Endothelial cell of umbilical vein (primary cell): ENCODE data around the gene PRKD2. TPM values are rescaled to one million over a fixed set of nuclear protein-coding genes. Genes with fewer than 3 reads are reported as not detected.
A peak's percentile ranks its signal among the peaks of the same experiment; 100 is the strongest.

ENCODE experiments used
- BruUV-seq: library from RNA; stranded (reverse); fragments of 400-500 nt; replicated peaks from 2 replicates; lab custom pipeline; 2021; lab: Mats Ljungman, UMichigan
- CTCF ChIA-PET: fragments of 300-600, 350-600 bp; sonication (Branson Sonifier 250); formaldehyde crosslinking; loops from one replicate; lab custom pipeline; 2021; ENCODE audit warnings: antibody characterized with exemption, inconsistent platforms; lab: Charles Lee
- POLR2A ChIA-PET: fragments of 300-600, 350-600 bp; sonication (Branson Sonifier 250); formaldehyde crosslinking; loops from one replicate; lab custom pipeline; 2021; ENCODE audit warnings: antibody characterized with exemption, inconsistent platforms; lab: Charles Lee
- DNase-seq: peaks from one replicate; pipeline ENCODE4 v3.0.0-alpha.2; 2011; ENCODE audit warnings: low read depth, low spot score
- FAIRE-seq: peaks from 2 replicates; lab custom pipeline; 2011; peaks lifted over from hg19 to GRCh38; lab: Jason Lieb, UNC
- H2AFZ ChIP-seq: 2 replicates; pipeline ENCODE4 v1.6.0; 2012; ENCODE audit warnings: low read depth, low read length, control low read depth, inconsistent platforms
- H3K27ac ChIP-seq: 2 replicates; pipeline ENCODE4 v1.5.1; 2011; ENCODE audit warnings: low read depth, mild to moderate bottlenecking, control low read depth, low read length, moderate library complexity; ENCODE audit not compliant: insufficient read depth
- H3K27me3 ChIP-seq, 2 experiments: 2 replicates each; pipeline versions ENCODE4 v1.6.0 to v1.6.1; 2011; ENCODE audit warnings: low read length in 2 of 2, mixed read lengths in 1 of 2; ENCODE audit not compliant: control insufficient read depth in 2 of 2, insufficient read depth in 2 of 2
- H3K36me3 ChIP-seq, 2 experiments: 2 replicates in 1 of 2; 3 replicates in 1 of 2; pipeline ENCODE4 v1.5.1; 2011; ENCODE audit warnings: low read length in 2 of 2, mild to moderate bottlenecking in 1 of 2, moderate library complexity in 1 of 2; ENCODE audit not compliant: control insufficient read depth in 2 of 2, insufficient read depth in 2 of 2; ENCODE audit errors: extremely low read depth in 1 of 2
- H3K4me1 ChIP-seq: 3 replicates; pipeline ENCODE4 v1.5.1; 2011; ENCODE audit warnings: mild to moderate bottlenecking, low read length; ENCODE audit not compliant: control insufficient read depth, insufficient read depth; ENCODE audit errors: extremely low read depth
- H3K4me2 ChIP-seq: 2 replicates; pipeline ENCODE4 v1.6.1; 2011; ENCODE audit warnings: low read length, control low read depth, mixed read lengths; ENCODE audit not compliant: insufficient read depth
- H3K4me3 ChIP-seq, 3 experiments: fragments of 200-600 bp in 1 of 3; sonication (generic), shearing (Covaris generic) in 1 of 3; replicated peaks in 1 of 3; 2 replicates each; pipeline ENCODE4 v1.5.1; 2011 to 2016; ENCODE audit warnings: control low read depth in 3 of 3, low read length in 3 of 3, mild to moderate bottlenecking in 2 of 3, inconsistent platforms in 1 of 3, low read depth in 1 of 3, moderate library complexity in 1 of 3; ENCODE audit not compliant: insufficient read depth in 1 of 3
- H3K79me2 ChIP-seq: 2 replicates; pipeline ENCODE4 v1.6.0; 2012; ENCODE audit warnings: low read length, inconsistent platforms; ENCODE audit not compliant: control insufficient read depth, insufficient read depth
- H3K9ac ChIP-seq: replicated peaks from 2 replicates; pipeline ENCODE3; 2011; ENCODE audit warnings: low read length, control low read depth; ENCODE audit not compliant: insufficient read depth; ENCODE audit errors: extremely low read depth
- H3K9me1 ChIP-seq: replicated peaks from 3 replicates; pipeline ENCODE4 v1.6.0; 2011; ENCODE audit warnings: mild to moderate bottlenecking, low read length; ENCODE audit not compliant: control insufficient read depth, insufficient read depth; ENCODE audit errors: extremely low read depth
- H3K9me3 ChIP-seq: replicated peaks from 2 replicates; pipeline ENCODE4 v1.5.1; 2012; ENCODE audit warnings: low read length, inconsistent platforms; ENCODE audit not compliant: control insufficient read depth, insufficient read depth
- H4K20me1 ChIP-seq: replicated peaks from 2 replicates; pipeline ENCODE3; 2011; ENCODE audit warnings: mild to moderate bottlenecking, low read length; ENCODE audit not compliant: control insufficient read depth, insufficient read depth; ENCODE audit errors: extremely low read depth
- CTCF ChIP-seq, 2 donors: IDR thresholded peaks; 1 replicate in 1 of 2; 2 replicates in 1 of 2; pipeline ENCODE4 v1.5.1; 2011; ENCODE audit warnings: low read length in 2 of 2, mild to moderate bottlenecking in 2 of 2, moderate library complexity in 2 of 2, control low read depth in 1 of 2, inconsistent platforms in 1 of 2, low read depth in 1 of 2; ENCODE audit not compliant: insufficient read depth in 1 of 2; ENCODE audit errors: extremely low read depth in 1 of 2
- FOS ChIP-seq: IDR thresholded peaks from 2 replicates; pipeline ENCODE4 v1.6.1; 2011; ENCODE audit warnings: mild to moderate bottlenecking, low read length, moderate library complexity, borderline replicate concordance; ENCODE audit not compliant: insufficient read depth
- POLR2A ChIP-seq: IDR thresholded peaks from 2 replicates; pipeline ENCODE4 v1.6.1; 2012; ENCODE audit warnings: low read depth, mild to moderate bottlenecking, control low read depth, low read length
- POLR2AphosphoS5 ChIP-seq: IDR thresholded peaks from 2 replicates; pipeline ENCODE4 v1.6.1; 2012; ENCODE audit warnings: low read depth, mild to moderate bottlenecking, control low read depth, low read length, moderate library complexity; ENCODE audit not compliant: insufficient read depth
- dilution Hi-C: fragments of 300-500 bp; cut with MboI; formaldehyde crosslinking; loops from one replicate; pipeline ENCODE4 v1.15.0; 2019; ENCODE audit warnings: low sequenced_read_pairs; ENCODE audit not compliant: extremely low pct_ligation_motif_present
- intact Hi-C: fragments of 100-400 bp; cut with micrococcal nuclease; formaldehyde crosslinking; loops from one replicate; pipeline ENCODE4 v1.10.0; 2022
- polyA plus RNA-seq, 4 experiments: library from polyadenylated mRNA; depleted of rRNA in 3 of 4; stranded (reverse) in 3 of 4; unstranded in 1 of 4; fragments of >200 nt; gene quantifications; 2 replicates each; pipeline versions ENCODE4 v1.2.1 to v1.2.3, GENCODE V29; 2011 to 2012; ENCODE audit warnings: missing spikeins in 1 of 4
- total RNA-seq: library from RNA; stranded (reverse); gene quantifications from 2 replicates; pipeline ENCODE4 v1.2.3, GENCODE V29; 2021

Gene PRKD2
- total and polyA plus RNA-seq, 2 donors (not counting 3 experiments of a cell fraction or from before 2014, with no cell fraction given), result 40.4 to 94.9 TPM

- FAIRE-seq (peak; percentile 83), DNase-seq (peak; percentile 88)
- no peak overlapping the region for H3K9ac ChIP-seq
- peak overlapping the region; percentile 67 for H3K27ac ChIP-seq
- no peak overlapping the region for H2AFZ ChIP-seq
- peak overlapping the region; percentile 29 for H3K4me2 ChIP-seq
- intact Hi-C loops, result loop anchor here (1.0 to 2.0 kb wide), 5 partner anchors 15 to 114 kb away; no protein-coding TSS in a partner anchor
- H3K79me2 ChIP-seq, result peaks cover 35% of the 10 kb centered on the region
- dilution Hi-C loops, result no loop called here
- H3K9me3 ChIP-seq, result no peaks in the 10 kb centered on the region
- ChIA-PET CTCF (interaction anchor here (0.9 to 5.8 kb wide), 19 partner anchors 8 to 199 kb away, joined by 3 to 95 read pairs (median 7); partner anchors contain the start of genes DACT3 and PRKD2), POLR2A (interaction anchor here (2.3 kb wide), 1 partner anchor 15 kb away, joined by 11 read pairs; no protein-coding TSS in a partner anchor)
- TF ChIP-seq CTCF (IDR thresholded peaks at IDR 0.05; ENCODE audit: extremely low read depth in 1 of 2, insufficient read depth in 1 of 2, low read depth in 1 of 2, low read length in 2 of 2), result peak; percentile 98 to 99
- no peak for TF ChIP-seq POLR2A
- BruUV-seq, result no TSS peak
- H3K27me3 ChIP-seq, result no peaks in the 10 kb centered on the region
- peaks cover 12 to 51% of the 10 kb centered on the region in 2 experiments for H3K36me3 ChIP-seq
- H3K9me1 ChIP-seq, result no peaks in the 10 kb centered on the region
- H3K4me3 ChIP-seq, result peak overlapping the region in 1 of 3 experiments; percentile 6
- peaks cover 61% of the 10 kb centered on the region for H3K4me1 ChIP-seq
- no peaks in the 10 kb centered on the region for H4K20me1 ChIP-seq
Observed at GRCh38 chr19:46728693-46729339, 11.9 kb upstream of the PRKD2 start.

- DNase-seq (peak; percentile 95), FAIRE-seq (no peak)
- intact Hi-C loops (loop anchor here (1.0 to 2.0 kb wide), 5 partner anchors 14 to 113 kb away; no protein-coding TSS in a partner anchor), dilution Hi-C loops (no loop called here)
- no peaks in the 10 kb centered on the region for H3K9me3 ChIP-seq
- H3K27ac ChIP-seq, result peak overlapping the region; percentile 67
- no peaks in the 10 kb centered on the region for H4K20me1 ChIP-seq
- no peak overlapping the region for H2AFZ ChIP-seq
- no peaks in the 10 kb centered on the region for H3K27me3 ChIP-seq
- TF ChIP-seq POLR2AphosphoS5 (peak; percentile 60), FOS (no peak)
- no peaks in the 10 kb centered on the region for H3K9me1 ChIP-seq
- H3K4me1 ChIP-seq, result peaks cover 57% of the 10 kb centered on the region
- H3K9ac ChIP-seq, result no peak overlapping the region
- H3K4me2 ChIP-seq, result peak overlapping the region; percentile 29
- CTCF ChIA-PET, result interaction anchor here (0.9 to 5.8 kb wide), 19 partner anchors 9 to 199 kb away, joined by 3 to 95 read pairs (median 7); partner anchors contain the start of genes DACT3 and PRKD2
- H3K36me3 ChIP-seq, result peaks cover 12 to 49% of the 10 kb centered on the region in 2 experiments
- H3K79me2 ChIP-seq, result peaks cover 34% of the 10 kb centered on the region
- no TSS peak for BruUV-seq
- peak overlapping the region in 1 of 3 experiments; percentile 6 for H3K4me3 ChIP-seq
- POLR2A ChIA-PET, result interaction anchor here (2.3 kb wide), 1 partner anchor 14 kb away, joined by 11 read pairs; no protein-coding TSS in a partner anchor
Observed at GRCh38 chr19:46728208-46728607, 11.3 kb upstream of the PRKD2 start.
